Inflammatory macrophage treated with lipopolysaccharide for 4 hours (primary cell): Measurements from ENCODE around the gene TMEM184B.
"Not testable (repeated sequence)": the region's sequence is repeated elsewhere in the genome, so short reads cannot be mapped to it uniquely, and the experiment has no call there.

Source experiments
- DNase-seq: peaks from one replicate; pipeline ENCODE4 v3.0.0-alpha.2; 2020

Gene TMEM184B

GRCh38 chr22:38246046-38246658, 26.7 kb downstream of the TMEM184B start:
- no peak for DNase-seq

GRCh38 chr22:38244106-38244505, 28.7 kb downstream of the TMEM184B start:
- no peak for DNase-seq

GRCh38 chr22:38243007-38243765, 29.6 kb downstream of the TMEM184B start:
- no peak for DNase-seq

- no peak for DNase-seq
Observed at GRCh38 chr22:38240734-38241252, 32.0 kb downstream of the TMEM184B start.

- DNase-seq: no peak
Observed at GRCh38 chr22:38239101-38239761, 33.6 kb downstream of the TMEM184B start.

GRCh38 chr22:38238519-38239071, 34.2 kb downstream of the TMEM184B start:
- DNase-seq: no peak

GRCh38 chr22:38236786-38237185, 36.0 kb downstream of the TMEM184B start:
- no peak for DNase-seq

- DNase-seq: no peak
Observed at GRCh38 chr22:38235240-38235850, 37.5 kb downstream of the TMEM184B start.

- not testable (repeated sequence) for DNase-seq
Observed at GRCh38 chr22:38233856-38234255, 39.0 kb downstream of the TMEM184B start.

- no peak for DNase-seq
Observed at GRCh38 chr22:38233427-38233826, 39.4 kb downstream of the TMEM184B start.

- no peak for DNase-seq
Observed at GRCh38 chr22:38232196-38232595, 40.6 kb downstream of the TMEM184B start.

GRCh38 chr22:38230916-38231315, 41.9 kb downstream of the TMEM184B start:
- no peak for DNase-seq

GRCh38 chr22:38230108-38230825, 42.5 kb downstream of the TMEM184B start:
- peak; percentile 73 for DNase-seq

GRCh38 chr22:38228873-38229740, 43.7 kb downstream of the TMEM184B start:
- peak; percentile 26 for DNase-seq

- no peak for DNase-seq
Observed at GRCh38 chr22:38228326-38228872, 44.4 kb downstream of the TMEM184B start.

- no peak for DNase-seq
Observed at GRCh38 chr22:38226853-38227649, 45.8 kb downstream of the TMEM184B start.

- DNase-seq: no peak
Observed at GRCh38 chr22:38223289-38223960, 49.4 kb downstream of the TMEM184B start.

- no peak for DNase-seq
Observed at GRCh38 chr22:38222797-38223119, 50.1 kb downstream of the TMEM184B start.
